ENCODE results near the gene ZNF407. TPM values are rescaled to one million over a fixed set of nuclear protein-coding genes. Genes with fewer than 3 reads are reported as not detected.

ZNF407 gene
- total and polyA plus RNA-seq, 2 of the 13 experiments (the other 11 are each of a cell fraction or from before 2014, with no cell fraction given): 2.3 to 8.7 TPM

DNA sequence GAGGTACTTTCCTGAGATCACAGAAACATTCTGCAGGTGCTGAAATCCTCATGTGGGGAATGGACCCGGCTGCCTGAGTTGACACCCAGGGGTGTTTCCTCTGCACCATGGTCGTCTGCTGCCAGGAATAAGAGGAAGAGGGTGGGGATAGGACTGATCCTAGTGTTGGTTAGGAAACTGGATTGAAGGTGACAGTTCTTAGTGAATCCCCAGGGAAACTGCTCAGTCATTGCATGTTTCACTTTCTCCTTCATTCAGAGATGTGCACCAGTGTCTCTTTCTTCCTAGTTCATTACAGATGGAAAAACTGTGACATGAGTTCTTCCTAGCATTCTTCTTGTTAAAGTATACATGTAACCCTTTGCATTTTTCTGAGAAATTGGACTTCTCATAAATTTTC is 317.0 kb downstream of the ZNF407 start (continued):
- TF ChIP-seq, protein P1, sequence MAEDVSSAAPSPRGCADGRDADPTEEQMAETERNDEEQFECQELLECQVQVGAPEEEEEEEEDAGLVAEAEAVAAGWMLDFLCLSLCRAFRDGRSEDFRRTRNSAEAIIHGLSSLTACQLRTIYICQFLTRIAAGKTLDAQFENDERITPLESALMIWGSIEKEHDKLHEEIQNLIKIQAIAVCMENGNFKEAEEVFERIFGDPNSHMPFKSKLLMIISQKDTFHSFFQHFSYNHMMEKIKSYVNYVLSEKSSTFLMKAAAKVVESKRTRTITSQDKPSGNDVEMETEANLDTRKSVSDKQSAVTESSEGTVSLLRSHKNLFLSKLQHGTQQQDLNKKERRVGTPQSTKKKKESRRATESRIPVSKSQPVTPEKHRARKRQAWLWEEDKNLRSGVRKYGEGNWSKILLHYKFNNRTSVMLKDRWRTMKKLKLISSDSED (CRISPR knock-in tag; IDR thresholded peaks at IDR 0.05): no peak
- TF ChIP-seq RFX5 (IDR thresholded peaks at IDR 0.05; ENCODE audit: low read depth, low read length): no peak

DNA sequence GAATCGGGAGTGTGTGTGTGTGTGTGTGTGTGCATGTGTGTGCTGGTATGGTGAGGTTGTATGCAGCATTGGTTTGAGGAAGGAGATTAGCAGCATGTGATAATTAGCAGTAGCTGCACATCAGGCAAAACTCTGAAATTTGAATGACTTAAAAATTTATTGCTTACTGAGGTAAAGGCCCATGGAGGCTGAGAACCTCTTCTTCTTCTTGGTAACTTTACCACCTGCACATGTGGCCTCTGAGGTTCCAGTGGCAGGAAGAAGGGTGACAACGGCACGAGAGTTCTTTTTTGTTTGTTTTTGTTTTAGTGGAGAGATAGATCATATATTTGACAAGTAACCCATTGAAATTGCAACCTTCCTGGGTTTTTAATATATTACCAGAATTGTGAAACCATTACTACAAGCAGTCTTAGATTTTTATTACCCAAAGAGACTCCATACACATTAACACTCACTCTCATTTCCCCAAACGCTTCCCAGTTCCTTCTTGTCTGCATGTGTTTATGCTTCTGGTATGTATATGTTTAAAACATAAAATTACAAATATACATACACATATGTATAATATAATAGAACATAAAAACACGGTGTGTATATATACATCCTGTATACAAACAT is 319.2 kb downstream of the ZNF407 start:
- CTCF ChIA-PET (ENCODE audit: low intra/inter-chr PET ratio, low total read pairs): no interaction called here
- DNase-seq (ENCODE audit: low spot score): no peak
- Histone ChIP-seq H3K9ac (ENCODE audit: insufficient read depth, low read depth, low read length) (no peak overlapping the region), H3K36me3 (replicated peaks in 1 of 2; ENCODE audit: control insufficient read depth in 1 of 2, insufficient read depth in 2 of 2, low read length in 2 of 2) (0 out of 5 replicates have a peak, but pooled peaks cover 0 to 7% of the 10 kb centered on the region in 2 experiments), H3K27ac (ENCODE audit: extremely low read length, insufficient read depth, low read length) (no peak overlapping the region), H3K27me3 (ENCODE audit: control insufficient read depth in 1 of 2, insufficient read depth in 2 of 2, low read length in 2 of 2) (no peaks in the 10 kb centered on the region), H2AFZ (ENCODE audit: low read length) (no peak overlapping the region), H3K4me3 (replicated peaks in 1 of 3; ENCODE audit: insufficient read depth in 1 of 3, low read depth in 2 of 3, low read length in 3 of 3) (no peak overlapping the region), H3K9me3 (ENCODE audit: low read length) (no peaks in the 10 kb centered on the region), H3K79me2 (ENCODE audit: insufficient read depth, low read length) (no peaks in the 10 kb centered on the region), H3K4me2 (ENCODE audit: low read depth, low read length) (no peak overlapping the region), H3K4me1 (ENCODE audit: insufficient read depth, low read length) (no peaks in the 10 kb centered on the region), H4K20me1 (ENCODE audit: insufficient read depth, low read length) (no peaks in the 10 kb centered on the region)
- in situ Hi-C loops (cut with HindIII; ENCODE audit: extremely low pct_ligation_motif_present, low pct_unique_long_range_greater_than_20kb) (no loop called here), intact Hi-C loops (cut with micrococcal nuclease; ENCODE audit: unreplicated experiment) (no loop called here)
- 84% methylated on average over 5 of the region's 5 CpGs for WGBS (ENCODE audit: low lambda C conversion rate)
- TF ChIP-seq TBL1XR1 (IDR thresholded peaks at IDR 0.05; ENCODE audit: borderline replicate concordance, low read length, partially characterized antibody): no peak
- TF ChIP-seq POGZ (CRISPR knock-in tag; IDR thresholded peaks at IDR 0.05): no peak
- FAIRE-seq: no peak
- POLR2A ChIA-PET: no interaction called here
- ATAC-seq: no peak
- BruUV-seq (replicated peaks): no TSS peak

DNA sequence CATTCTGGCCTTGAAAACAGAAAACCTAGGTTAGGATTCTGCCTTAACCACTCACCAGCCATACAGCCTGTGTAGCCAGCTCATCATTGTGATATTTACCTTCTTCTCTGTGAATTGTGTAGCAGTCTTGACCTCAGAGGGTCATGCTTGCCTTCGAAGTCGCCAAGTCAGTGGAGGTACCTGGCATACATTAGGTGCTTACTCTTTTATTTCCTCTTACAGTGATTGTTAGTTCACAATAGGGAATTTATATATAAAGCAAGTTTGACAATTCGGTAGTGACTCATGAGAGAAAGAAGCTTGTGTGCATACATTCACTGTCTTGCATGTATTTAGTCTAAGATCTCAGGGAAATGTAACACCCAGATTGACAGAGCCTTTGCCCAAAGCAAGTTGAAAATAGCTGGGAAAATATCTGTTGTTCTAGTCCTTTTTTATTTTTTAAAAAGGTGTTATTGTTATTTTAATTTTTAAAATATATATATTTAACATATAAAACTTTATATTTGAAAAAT is 320.7 kb downstream of the ZNF407 start:
- no peaks in the 10 kb centered on the region for H3K4me1 ChIP-seq (ENCODE audit: insufficient read depth, low read length)
- no peaks in the 10 kb centered on the region for H3K9me3 ChIP-seq (ENCODE audit: low read length)
- no peak overlapping the region for H3K4me3 ChIP-seq (replicated peaks in 1 of 3; ENCODE audit: insufficient read depth in 1 of 3, low read depth in 2 of 3, low read length in 3 of 3)
- no TSS peak for BruUV-seq (replicated peaks)
- H3K36me3 ChIP-seq (replicated peaks in 1 of 2; ENCODE audit: control insufficient read depth in 1 of 2, insufficient read depth in 2 of 2, low read length in 2 of 2): 0 out of 5 replicates have a peak, but pooled peaks cover 0 to 7% of the 10 kb centered on the region in 2 experiments
- H3K9ac ChIP-seq (ENCODE audit: insufficient read depth, low read depth, low read length): no peak overlapping the region
- 93% methylated on average over 3 of the region's 3 CpGs for WGBS (ENCODE audit: low lambda C conversion rate)
- no peak overlapping the region for H3K4me2 ChIP-seq (ENCODE audit: low read depth, low read length)
- intact Hi-C loops (cut with micrococcal nuclease; ENCODE audit: unreplicated experiment): no loop called here
- FAIRE-seq: no peak
- in situ Hi-C loops (cut with HindIII; ENCODE audit: extremely low pct_ligation_motif_present, low pct_unique_long_range_greater_than_20kb): no loop called here
- no peaks in the 10 kb centered on the region for H4K20me1 ChIP-seq (ENCODE audit: insufficient read depth, low read length)
- ATAC-seq: no peak
- no peaks in the 10 kb centered on the region for H3K27me3 ChIP-seq (ENCODE audit: control insufficient read depth in 1 of 2, insufficient read depth in 2 of 2, low read length in 2 of 2)
- ChIA-PET POLR2A (no interaction called here), CTCF (ENCODE audit: low intra/inter-chr PET ratio, low total read pairs) (no interaction called here)
- no peak overlapping the region for H3K27ac ChIP-seq (ENCODE audit: extremely low read length, insufficient read depth, low read length)
- no peak for DNase-seq (ENCODE audit: low spot score)
- H2AFZ ChIP-seq (ENCODE audit: low read length): no peak overlapping the region
- no peaks in the 10 kb centered on the region for H3K79me2 ChIP-seq (ENCODE audit: insufficient read depth, low read length)
- no peak for TF ChIP-seq CREM (IDR thresholded peaks at IDR 0.05)
- TF ChIP-seq CREM (CRISPR knock-in tag; IDR thresholded peaks at IDR 0.05): no peak
- no peak for TF ChIP-seq JUND (CRISPR knock-in tag; IDR thresholded peaks at IDR 0.05)
- TF ChIP-seq, protein P2, sequence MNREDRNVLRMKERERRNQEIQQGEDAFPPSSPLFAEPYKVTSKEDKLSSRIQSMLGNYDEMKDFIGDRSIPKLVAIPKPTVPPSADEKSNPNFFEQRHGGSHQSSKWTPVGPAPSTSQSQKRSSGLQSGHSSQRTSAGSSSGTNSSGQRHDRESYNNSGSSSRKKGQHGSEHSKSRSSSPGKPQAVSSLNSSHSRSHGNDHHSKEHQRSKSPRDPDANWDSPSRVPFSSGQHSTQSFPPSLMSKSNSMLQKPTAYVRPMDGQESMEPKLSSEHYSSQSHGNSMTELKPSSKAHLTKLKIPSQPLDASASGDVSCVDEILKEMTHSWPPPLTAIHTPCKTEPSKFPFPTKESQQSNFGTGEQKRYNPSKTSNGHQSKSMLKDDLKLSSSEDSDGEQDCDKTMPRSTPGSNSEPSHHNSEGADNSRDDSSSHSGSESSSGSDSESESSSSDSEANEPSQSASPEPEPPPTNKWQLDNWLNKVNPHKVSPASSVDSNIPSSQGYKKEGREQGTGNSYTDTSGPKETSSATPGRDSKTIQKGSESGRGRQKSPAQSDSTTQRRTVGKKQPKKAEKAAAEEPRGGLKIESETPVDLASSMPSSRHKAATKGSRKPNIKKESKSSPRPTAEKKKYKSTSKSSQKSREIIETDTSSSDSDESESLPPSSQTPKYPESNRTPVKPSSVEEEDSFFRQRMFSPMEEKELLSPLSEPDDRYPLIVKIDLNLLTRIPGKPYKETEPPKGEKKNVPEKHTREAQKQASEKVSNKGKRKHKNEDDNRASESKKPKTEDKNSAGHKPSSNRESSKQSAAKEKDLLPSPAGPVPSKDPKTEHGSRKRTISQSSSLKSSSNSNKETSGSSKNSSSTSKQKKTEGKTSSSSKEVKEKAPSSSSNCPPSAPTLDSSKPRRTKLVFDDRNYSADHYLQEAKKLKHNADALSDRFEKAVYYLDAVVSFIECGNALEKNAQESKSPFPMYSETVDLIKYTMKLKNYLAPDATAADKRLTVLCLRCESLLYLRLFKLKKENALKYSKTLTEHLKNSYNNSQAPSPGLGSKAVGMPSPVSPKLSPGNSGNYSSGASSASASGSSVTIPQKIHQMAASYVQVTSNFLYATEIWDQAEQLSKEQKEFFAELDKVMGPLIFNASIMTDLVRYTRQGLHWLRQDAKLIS (CRISPR knock-in tag; IDR thresholded peaks at IDR 0.05): no peak
- TF ChIP-seq, protein P3, sequence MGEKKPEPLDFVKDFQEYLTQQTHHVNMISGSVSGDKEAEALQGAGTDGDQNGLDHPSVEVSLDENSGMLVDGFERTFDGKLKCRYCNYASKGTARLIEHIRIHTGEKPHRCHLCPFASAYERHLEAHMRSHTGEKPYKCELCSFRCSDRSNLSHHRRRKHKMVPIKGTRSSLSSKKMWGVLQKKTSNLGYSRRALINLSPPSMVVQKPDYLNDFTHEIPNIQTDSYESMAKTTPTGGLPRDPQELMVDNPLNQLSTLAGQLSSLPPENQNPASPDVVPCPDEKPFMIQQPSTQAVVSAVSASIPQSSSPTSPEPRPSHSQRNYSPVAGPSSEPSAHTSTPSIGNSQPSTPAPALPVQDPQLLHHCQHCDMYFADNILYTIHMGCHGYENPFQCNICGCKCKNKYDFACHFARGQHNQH (CRISPR knock-in tag; IDR thresholded peaks at IDR 0.05): no peak
- TF ChIP-seq ZNF160 (CRISPR knock-in tag; IDR thresholded peaks at IDR 0.05): no peak
- no peak for TF ChIP-seq MBD4 (IDR thresholded peaks at IDR 0.05; ENCODE audit: borderline replicate concordance, low read length)
